Ishikawa (cell line): ENCODE measurements around the gene SERGEF.

Source experiments
- CEBPB ChIP-seq: IDR thresholded peaks from 2 replicates; pipeline ENCODE4 v1.6.1; 2012
- CREB1 ChIP-seq: IDR thresholded peaks from 2 replicates; pipeline ENCODE4 v1.6.1; 2012; ENCODE audit warnings: low read depth
- EGR1 ChIP-seq: IDR thresholded peaks from 2 replicates; pipeline ENCODE4 v1.6.1; 2012
- EP300 ChIP-seq: IDR thresholded peaks from 2 replicates; pipeline ENCODE4 v1.6.1; 2012; ENCODE audit warnings: borderline replicate concordance
- FOXM1 ChIP-seq: IDR thresholded peaks from 2 replicates; pipeline ENCODE4 v1.6.1; 2012; ENCODE audit warnings: low read depth, borderline replicate concordance
- MAX ChIP-seq: IDR thresholded peaks from 2 replicates; pipeline ENCODE4 v1.6.1; 2012
- NFIC ChIP-seq: IDR thresholded peaks from 2 replicates; pipeline ENCODE4 v1.6.1; 2012
- RAD21 ChIP-seq: IDR thresholded peaks from 2 replicates; pipeline ENCODE4 v1.6.1; 2012; ENCODE audit warnings: low read depth
- REST ChIP-seq: IDR thresholded peaks from 2 replicates; pipeline ENCODE4 v1.6.1; 2012; ENCODE audit warnings: low read depth, mild to moderate bottlenecking
- TAF1 ChIP-seq: IDR thresholded peaks from 2 replicates; pipeline ENCODE4 v1.6.1; 2012; ENCODE audit warnings: low read depth, mild to moderate bottlenecking
- TCF12 ChIP-seq: IDR thresholded peaks from 2 replicates; pipeline ENCODE4 v1.6.1; 2012; ENCODE audit warnings: low read depth
- TEAD4 ChIP-seq: IDR thresholded peaks from 2 replicates; pipeline ENCODE4 v1.6.1; 2012
- USF1 ChIP-seq: IDR thresholded peaks from 2 replicates; pipeline ENCODE4 v1.6.1; 2012
- YY1 ChIP-seq: IDR thresholded peaks from 2 replicates; pipeline ENCODE4 v1.6.1; 2012; ENCODE audit warnings: low read depth
- ZBTB7A ChIP-seq: IDR thresholded peaks from 2 replicates; pipeline ENCODE4 v1.6.1; 2012; ENCODE audit warnings: low read depth

Gene SERGEF

GRCh38 chr11:17760102-17761029, 252.5 kb downstream of the SERGEF start:
- TF ChIP-seq RAD21 (peak; percentile 95), YY1 (no peak)

- TF ChIP-seq MAX (no peak), ZBTB7A (no peak), EGR1 (no peak), CREB1 (no peak), YY1 (no peak), RAD21 (no peak), TCF12 (no peak), NFIC (no peak), TAF1 (no peak), TEAD4 (no peak), USF1 (no peak), REST (no peak), EP300 (no peak), CEBPB (no peak), FOXM1 (no peak)
These were observed 257.0 kb downstream of the SERGEF start for GRCh38 chr11:17755891-17756290.

- no peak for TF ChIP-seq TCF12
- TF ChIP-seq TAF1: no peak
These were observed 259.2 kb downstream of the SERGEF start for GRCh38 chr11:17753641-17754040.

GRCh38 chr11:17753153-17753552, 259.7 kb downstream of the SERGEF start:
- no peak for TF ChIP-seq NFIC

GRCh38 chr11:17752144-17752543, 260.7 kb downstream of the SERGEF start:
- TF ChIP-seq REST: no peak
- no peak for TF ChIP-seq TEAD4
- no peak for TF ChIP-seq YY1
- TF ChIP-seq EP300: no peak
- TF ChIP-seq NFIC: no peak
- no peak for TF ChIP-seq EGR1
- no peak for TF ChIP-seq TCF12
- no peak for TF ChIP-seq FOXM1
- TF ChIP-seq MAX: no peak
- TF ChIP-seq RAD21: no peak
- no peak for TF ChIP-seq ZBTB7A
- TF ChIP-seq TAF1: no peak
- no peak for TF ChIP-seq CREB1
- no peak for TF ChIP-seq USF1
- no peak for TF ChIP-seq CEBPB

GRCh38 chr11:17751558-17751957, 261.3 kb downstream of the SERGEF start:
- no peak for TF ChIP-seq TEAD4
- no peak for TF ChIP-seq REST
- TF ChIP-seq TAF1: no peak
- no peak for TF ChIP-seq RAD21
- no peak for TF ChIP-seq YY1
- no peak for TF ChIP-seq EP300
- TF ChIP-seq FOXM1: no peak
- no peak for TF ChIP-seq NFIC
- TF ChIP-seq USF1: no peak
- TF ChIP-seq CEBPB: no peak
- TF ChIP-seq CREB1: no peak
- no peak for TF ChIP-seq TCF12
- TF ChIP-seq MAX: no peak
- no peak for TF ChIP-seq EGR1
- no peak for TF ChIP-seq ZBTB7A
